SU-DHL-6 (cell line): ENCODE measurements around the gene MPZL1.

Experiments
- H2AFZ ChIP-seq: fragments of 200-600 bp; sonication (generic); 2 replicates; pipeline ENCODE4 v1.6.1; 2014; ENCODE audit warnings: low read depth, mild to moderate bottlenecking, moderate library complexity, mixed read lengths, antibody characterized with exemption, low read length; ENCODE audit not compliant: severe bottlenecking
- H3F3A ChIP-seq: fragments of 200-600 bp; shearing (Covaris generic); 2 replicates; pipeline ENCODE4 v1.6.0; 2016; ENCODE audit warnings: antibody characterized with exemption, mild to moderate bottlenecking; ENCODE audit not compliant: insufficient read depth
- H3K27ac ChIP-seq: fragments of 200-600 bp; sonication (generic); 2 replicates; pipeline ENCODE4 v1.5.1; 2016; ENCODE audit warnings: low read depth, mild to moderate bottlenecking, low read length, moderate library complexity, mixed read lengths
- H3K27me3 ChIP-seq: fragments of 200-600 bp; sonication (generic), shearing (Covaris generic); 2 replicates; pipeline ENCODE4 v1.6.0; 2014; ENCODE audit warnings: mild to moderate bottlenecking, low read length
- H3K36me3 ChIP-seq: fragments of 200-600 bp; sonication (generic); 2 replicates; pipeline ENCODE4 v1.6.1; 2014; ENCODE audit warnings: mild to moderate bottlenecking, low read length, mixed read lengths
- H3K4me2 ChIP-seq: fragments of 300-600, 200-600 bp; shearing (Covaris generic), sonication (generic); 2 replicates; pipeline ENCODE4 v1.6.0; 2014; ENCODE audit warnings: low read length, low read depth, mild to moderate bottlenecking; ENCODE audit not compliant: poor library complexity, severe bottlenecking
- H3K4me3 ChIP-seq: fragments of 200-600 bp; sonication (generic); 2 replicates; pipeline ENCODE4 v1.5.1; 2014; ENCODE audit warnings: antibody characterized with exemption, low read length, mild to moderate bottlenecking, mixed read lengths; ENCODE audit not compliant: insufficient read depth, poor library complexity, severe bottlenecking
- H3K79me2 ChIP-seq: fragments of 200-600 bp; sonication (generic); 2 replicates; pipeline ENCODE4 v1.6.1; 2014; ENCODE audit warnings: mild to moderate bottlenecking, low read length, moderate library complexity; ENCODE audit not compliant: insufficient read depth
- H3K9ac ChIP-seq: fragments of 200-600 bp; sonication (generic); 2 replicates; pipeline ENCODE4 v1.7.0; 2014; ENCODE audit warnings: mild to moderate bottlenecking, low read length
- H3K9me2 ChIP-seq: fragments of 200-600 bp; sonication (generic); replicated peaks from 2 replicates; pipeline ENCODE4 v1.6.1; 2014; ENCODE audit warnings: low read length; ENCODE audit not compliant: insufficient read depth
- H3K9me3 ChIP-seq: fragments of 200-600 bp; sonication (generic); 2 replicates; pipeline ENCODE4 v1.6.1; 2014; ENCODE audit warnings: low read length, mixed read lengths; ENCODE audit not compliant: insufficient read depth
- H4K20me1 ChIP-seq: fragments of 200-600 bp; sonication (generic); 2 replicates; pipeline ENCODE4 v1.6.1; 2014; ENCODE audit warnings: low read depth, mild to moderate bottlenecking, antibody characterized with exemption, low read length, moderate library complexity, mixed read lengths
- CTCF ChIP-seq: fragments of 200-600 bp; sonication (generic); IDR thresholded peaks from one replicate; pipeline ENCODE4 v1.5.1; 2017; ENCODE audit warnings: antibody characterized with exemption, mild to moderate bottlenecking, low read length, moderate library complexity; ENCODE audit not compliant: insufficient read depth, poor library complexity, severe bottlenecking
- EZH2phosphoT487 ChIP-seq: fragments of 200-600 bp; sonication (generic), shearing (Covaris generic); conservative IDR thresholded peaks from 2 replicates; pipeline ENCODE4 v1.6.1; 2018; ENCODE audit warnings: mild to moderate bottlenecking, antibody characterized with exemption, low read length, moderate library complexity, mixed read lengths

MPZL1 gene

GRCh38 chr1:167799747-167800146 lies 78.0 kb downstream of the MPZL1 start:
- Histone ChIP-seq H3K36me3 (no peaks in the 10 kb centered on the region), H3K79me2 (no peaks in the 10 kb centered on the region), H2AFZ (no peak overlapping the region), H3K27ac (no peak overlapping the region), H4K20me1 (no peaks in the 10 kb centered on the region), H3K9me3 (no peaks in the 10 kb centered on the region), H3K4me2 (no peak overlapping the region), H3K27me3 (no peaks in the 10 kb centered on the region), H3K9ac (no peak overlapping the region), H3K4me3 (no peak overlapping the region), H3K9me2 (no peaks in the 10 kb centered on the region), H3F3A (no peaks in the 10 kb centered on the region)
- TF ChIP-seq CTCF (no peak), EZH2phosphoT487 (no peak)

- H3K9me3 ChIP-seq, result no peaks in the 10 kb centered on the region
- H3K4me2 ChIP-seq, result no peak overlapping the region
- no peak overlapping the region for H3K4me3 ChIP-seq
- no peak overlapping the region for H2AFZ ChIP-seq
- no peaks in the 10 kb centered on the region for H3K27me3 ChIP-seq
- no peaks in the 10 kb centered on the region for H4K20me1 ChIP-seq
- no peaks in the 10 kb centered on the region for H3K79me2 ChIP-seq
- H3K36me3 ChIP-seq, result no peaks in the 10 kb centered on the region
- no peaks in the 10 kb centered on the region for H3F3A ChIP-seq
- no peak overlapping the region for H3K27ac ChIP-seq
- no peaks in the 10 kb centered on the region for H3K9me2 ChIP-seq
- H3K9ac ChIP-seq, result no peak overlapping the region
- TF ChIP-seq EZH2phosphoT487, result no peak
- no peak for TF ChIP-seq CTCF
Observed at GRCh38 chr1:167800251-167800650, 78.5 kb downstream of the MPZL1 start.

- Histone ChIP-seq H3K9ac (no peak overlapping the region), H2AFZ (no peak overlapping the region), H3K4me3 (no peak overlapping the region), H4K20me1 (no peaks in the 10 kb centered on the region), H3K27ac (no peak overlapping the region), H3K79me2 (no peaks in the 10 kb centered on the region), H3K27me3 (no peaks in the 10 kb centered on the region), H3K9me3 (no peaks in the 10 kb centered on the region), H3K36me3 (no peaks in the 10 kb centered on the region), H3F3A (no peaks in the 10 kb centered on the region), H3K9me2 (no peaks in the 10 kb centered on the region), H3K4me2 (no peak overlapping the region)
- TF ChIP-seq CTCF, result no peak
- TF ChIP-seq EZH2phosphoT487, result no peak
Observed at GRCh38 chr1:167802235-167802634, 80.5 kb downstream of the MPZL1 start.
